GM18858 (cell line): ENCODE measurements around the gene NOP56.
A peak's percentile ranks its signal among the peaks of the same experiment; 100 is the strongest.

Source experiments
- ATAC-seq: cut with Tn5 transposase; IDR thresholded peaks from one replicate; pipeline ENCODE4 v1.9.1; 2021; ENCODE audit not compliant: unreplicated experiment

Gene NOP56, protein sequence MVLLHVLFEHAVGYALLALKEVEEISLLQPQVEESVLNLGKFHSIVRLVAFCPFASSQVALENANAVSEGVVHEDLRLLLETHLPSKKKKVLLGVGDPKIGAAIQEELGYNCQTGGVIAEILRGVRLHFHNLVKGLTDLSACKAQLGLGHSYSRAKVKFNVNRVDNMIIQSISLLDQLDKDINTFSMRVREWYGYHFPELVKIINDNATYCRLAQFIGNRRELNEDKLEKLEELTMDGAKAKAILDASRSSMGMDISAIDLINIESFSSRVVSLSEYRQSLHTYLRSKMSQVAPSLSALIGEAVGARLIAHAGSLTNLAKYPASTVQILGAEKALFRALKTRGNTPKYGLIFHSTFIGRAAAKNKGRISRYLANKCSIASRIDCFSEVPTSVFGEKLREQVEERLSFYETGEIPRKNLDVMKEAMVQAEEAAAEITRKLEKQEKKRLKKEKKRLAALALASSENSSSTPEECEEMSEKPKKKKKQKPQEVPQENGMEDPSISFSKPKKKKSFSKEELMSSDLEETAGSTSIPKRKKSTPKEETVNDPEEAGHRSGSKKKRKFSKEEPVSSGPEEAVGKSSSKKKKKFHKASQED

GRCh38 chr20:2651772-2652723 lies at the start of gene NOP56:
Gene NOP56, plus strand, starts transcription at chr20:2652632. Its CDS starts 29 bp downstream, at chr20:2652661.
- peak; percentile 61 for ATAC-seq

GRCh38 chr20:2602746-2603145 lies 49.7 kb upstream of the NOP56 start:
- no peak for ATAC-seq

DNA sequence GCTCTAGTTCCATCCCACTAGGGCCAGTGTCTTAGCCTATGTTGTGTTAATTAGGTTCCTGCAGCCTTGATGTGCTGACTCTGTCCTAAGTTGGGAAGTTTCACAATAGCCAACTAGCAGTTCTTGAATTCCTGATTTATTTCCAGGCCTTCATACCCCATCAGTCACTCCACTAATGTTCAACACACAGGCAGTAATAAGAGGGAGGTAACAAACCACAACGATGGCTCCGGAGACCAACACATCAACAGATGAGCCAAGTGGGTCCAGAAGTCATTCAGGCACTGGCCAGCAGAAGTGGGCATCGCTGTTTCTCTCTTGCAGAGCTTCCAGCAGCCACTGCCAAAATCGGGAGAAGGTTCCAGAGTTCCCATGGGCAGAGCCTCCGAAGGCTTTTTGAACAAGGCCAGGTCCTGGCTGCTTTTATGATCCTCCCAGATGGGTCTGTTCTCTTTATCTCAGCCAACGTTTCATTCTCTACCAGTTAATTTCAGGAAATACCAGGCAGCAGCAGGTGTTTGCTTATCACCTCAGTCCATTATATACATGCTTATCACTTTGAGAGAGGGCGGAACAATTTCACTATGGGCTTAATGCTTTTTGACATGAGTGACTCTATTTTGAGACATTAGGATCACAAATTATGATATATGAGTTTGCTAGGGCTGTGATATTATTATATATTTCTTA lies 48.5 kb upstream of the NOP56 start:
- no peak for ATAC-seq

DNA sequence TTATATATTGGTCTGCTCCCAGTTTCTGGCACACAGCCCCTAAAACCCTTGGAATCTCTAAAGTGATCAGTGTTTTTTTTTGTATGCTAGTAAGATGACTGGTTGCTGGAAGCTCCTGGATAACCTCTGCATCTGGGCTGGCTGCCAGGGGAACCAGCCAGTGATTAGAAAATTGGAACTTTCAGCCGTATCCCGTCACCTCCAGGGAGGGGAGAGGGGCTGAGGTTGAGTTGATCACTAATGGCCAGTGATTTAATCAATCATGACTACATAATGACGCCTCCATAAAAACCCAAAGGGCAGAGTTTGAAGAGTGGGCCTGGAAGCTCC lies 48.0 kb upstream of the NOP56 start:
- no peak for ATAC-seq

DNA sequence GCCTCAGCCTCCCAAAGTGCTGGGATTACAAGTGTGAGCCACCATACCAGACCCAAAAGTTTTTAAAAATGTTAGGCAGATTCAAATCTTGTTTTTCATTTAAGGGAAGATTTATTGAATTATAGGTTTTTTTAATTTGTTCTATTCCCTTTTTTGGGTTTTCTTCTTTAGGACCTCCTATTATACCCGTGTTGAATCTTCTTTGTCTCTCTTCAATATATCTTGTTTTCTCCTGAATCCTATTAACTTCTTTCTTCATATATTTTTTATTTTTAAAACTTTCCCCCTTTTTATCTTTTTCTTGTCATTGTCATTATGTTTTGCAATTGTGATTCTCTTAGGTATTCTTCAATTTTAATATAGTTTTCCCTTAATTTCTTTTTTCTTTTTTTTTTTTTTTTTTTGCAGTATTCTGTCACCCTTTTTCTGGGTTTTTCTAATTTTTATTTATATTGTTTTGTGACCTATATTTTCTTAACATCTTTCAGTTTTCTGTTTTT lies 45.9 kb upstream of the NOP56 start:
- no peak for ATAC-seq

DNA sequence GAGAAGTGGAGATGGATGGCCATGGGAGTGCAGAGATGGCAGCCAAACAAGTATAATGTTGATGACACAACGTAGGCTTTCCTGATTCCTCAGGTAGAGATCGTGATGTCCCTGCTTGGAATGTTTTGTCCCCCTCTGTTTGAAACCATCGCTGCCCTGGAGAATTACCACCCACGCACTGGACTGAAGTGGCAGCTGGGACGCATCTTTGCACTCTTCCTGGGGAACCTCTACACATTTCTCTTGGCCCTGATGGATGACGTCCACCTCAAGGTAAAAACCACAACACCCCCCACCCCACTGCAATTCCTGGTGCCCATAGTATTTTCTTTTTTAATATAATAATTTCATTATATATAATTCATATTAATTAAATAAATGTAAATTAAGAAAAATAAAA lies 42.1 kb upstream of the NOP56 start:
- ATAC-seq = no peak

GRCh38 chr20:2610941-2611720 lies 41.3 kb upstream of the NOP56 start:
- ATAC-seq = no peak

DNA sequence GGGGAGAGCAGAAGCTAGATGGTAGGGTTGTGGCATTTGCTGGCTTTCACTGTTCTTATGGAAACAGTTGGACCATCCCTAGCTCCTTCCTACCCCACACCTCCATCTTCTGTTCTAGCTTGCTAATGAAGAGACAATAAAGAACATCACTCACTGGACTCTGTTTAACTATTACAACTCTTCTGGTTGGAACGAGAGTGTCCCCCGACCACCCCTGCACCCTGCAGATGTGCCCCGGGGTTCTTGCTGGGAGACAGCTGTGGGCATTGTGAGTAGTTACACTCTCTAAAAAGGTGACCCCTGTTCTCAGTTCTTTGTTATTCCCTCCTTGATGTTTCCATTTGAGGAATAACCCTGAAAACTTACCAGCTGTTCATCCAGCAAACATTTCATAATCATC lies 40.4 kb upstream of the NOP56 start:
- ATAC-seq = no peak

GRCh38 chr20:2616634-2617033 lies 35.8 kb upstream of the NOP56 start:
- ATAC-seq = no peak

- ATAC-seq = no peak
Measured at GRCh38 chr20:2617099-2617714, 35.2 kb upstream of the NOP56 start.

DNA sequence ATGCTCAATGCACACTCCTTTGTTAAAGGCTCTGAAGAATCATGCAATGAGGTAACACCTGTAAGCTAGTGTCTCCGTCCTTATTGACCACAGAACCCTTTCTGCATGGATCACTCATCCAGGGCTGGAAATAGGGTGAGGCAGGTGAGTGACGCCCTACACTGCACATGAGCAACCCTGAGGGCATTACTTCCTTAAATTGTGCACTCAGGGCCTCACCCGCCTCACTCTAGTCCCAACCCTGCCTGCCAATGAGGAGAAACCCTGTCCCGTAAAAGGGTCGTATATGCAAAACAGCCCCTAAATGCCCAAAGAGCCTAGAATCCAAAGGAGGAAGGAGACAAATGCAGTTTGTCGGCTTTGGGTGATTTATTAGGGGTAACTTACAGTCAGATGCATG lies 33.6 kb upstream of the NOP56 start:
- ATAC-seq = no peak

DNA sequence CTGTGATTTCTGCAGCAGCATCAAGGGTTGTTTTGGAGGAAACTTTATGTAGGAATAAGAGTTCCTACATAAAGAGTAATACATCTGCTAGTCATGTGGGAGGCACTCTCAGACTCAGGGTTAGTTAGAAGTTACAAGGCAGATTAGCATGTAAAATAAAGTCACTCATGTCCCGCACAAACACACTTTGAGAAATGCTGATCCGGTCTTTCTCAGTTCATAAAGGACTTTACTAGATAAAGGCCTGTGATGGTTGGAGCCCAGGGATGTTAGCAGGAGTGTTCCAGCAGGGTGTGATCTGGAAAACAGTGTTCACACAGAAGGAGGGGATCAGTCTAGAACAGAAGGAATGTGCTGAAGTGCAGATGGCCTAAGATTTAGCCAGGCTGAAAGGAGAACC lies 33.1 kb upstream of the NOP56 start:
- ATAC-seq = no peak

DNA sequence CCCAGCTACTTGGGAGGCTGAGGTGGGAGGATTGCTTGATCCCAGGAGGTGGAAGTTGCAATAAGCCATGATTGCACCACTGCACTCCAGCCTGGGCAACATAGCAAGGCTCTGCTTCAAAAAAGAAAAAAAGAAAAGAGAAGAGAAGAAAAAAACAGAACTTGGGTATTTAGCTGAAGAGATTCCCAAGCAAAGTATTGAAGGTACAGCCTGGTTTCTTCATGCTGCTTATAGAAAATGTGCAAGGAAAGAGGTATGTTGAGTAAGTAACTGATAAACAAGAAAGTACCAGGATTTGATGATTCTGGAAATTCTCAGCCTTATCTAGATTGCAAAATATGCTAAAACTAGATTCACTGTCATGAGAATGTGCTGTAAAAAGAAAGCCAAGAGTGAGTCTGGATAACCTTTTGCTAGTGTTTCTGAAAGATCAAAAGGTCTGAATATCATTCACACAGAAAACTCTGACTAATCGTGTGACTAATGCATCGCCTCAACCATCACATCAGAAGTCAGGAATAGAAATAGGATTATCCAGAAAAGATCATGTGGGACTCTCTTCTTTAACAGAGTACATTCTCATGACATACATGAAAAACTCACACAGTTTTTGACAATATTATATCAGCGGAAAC lies 32.4 kb upstream of the NOP56 start:
- no peak for ATAC-seq

- no peak for ATAC-seq
Measured at GRCh38 chr20:2624190-2624589, 28.2 kb upstream of the NOP56 start.

- ATAC-seq = no peak
Measured at GRCh38 chr20:2625062-2625461, 27.4 kb upstream of the NOP56 start.

DNA sequence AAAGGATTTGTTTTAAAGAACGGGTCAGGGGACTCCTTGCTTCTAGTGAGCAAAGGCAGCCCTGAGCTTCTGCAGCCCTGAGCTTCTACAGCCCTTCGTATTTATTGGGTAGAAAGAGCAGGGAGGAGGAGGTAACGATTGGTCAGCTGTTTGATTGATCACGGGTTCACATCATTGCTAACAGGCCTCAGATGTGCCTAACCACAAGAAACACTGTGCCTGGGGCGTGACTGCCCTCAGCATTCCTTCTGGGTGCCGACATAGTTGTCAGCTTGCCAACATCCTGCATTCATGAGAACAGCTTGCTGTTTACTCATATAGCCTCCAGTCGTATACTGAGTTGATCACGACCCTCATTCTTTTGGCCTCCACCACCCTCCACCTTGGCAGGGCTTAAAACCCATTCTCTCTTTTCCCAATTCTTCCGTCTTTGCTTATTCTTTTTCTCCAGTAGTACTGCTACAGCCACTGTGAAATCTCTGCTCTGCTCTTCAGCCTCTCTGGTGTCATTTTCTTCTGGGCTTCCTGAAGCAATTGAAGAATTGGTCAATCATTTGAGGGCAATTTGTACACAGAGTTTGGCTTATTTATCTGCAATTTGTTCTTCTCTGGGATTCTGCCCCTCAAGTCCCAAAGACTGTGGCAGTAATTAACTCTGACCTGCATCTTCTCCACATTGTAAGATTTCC lies 25.4 kb upstream of the NOP56 start:
- no peak for ATAC-seq

- ATAC-seq = no peak
Measured at GRCh38 chr20:2631228-2631627, 21.2 kb upstream of the NOP56 start.

DNA sequence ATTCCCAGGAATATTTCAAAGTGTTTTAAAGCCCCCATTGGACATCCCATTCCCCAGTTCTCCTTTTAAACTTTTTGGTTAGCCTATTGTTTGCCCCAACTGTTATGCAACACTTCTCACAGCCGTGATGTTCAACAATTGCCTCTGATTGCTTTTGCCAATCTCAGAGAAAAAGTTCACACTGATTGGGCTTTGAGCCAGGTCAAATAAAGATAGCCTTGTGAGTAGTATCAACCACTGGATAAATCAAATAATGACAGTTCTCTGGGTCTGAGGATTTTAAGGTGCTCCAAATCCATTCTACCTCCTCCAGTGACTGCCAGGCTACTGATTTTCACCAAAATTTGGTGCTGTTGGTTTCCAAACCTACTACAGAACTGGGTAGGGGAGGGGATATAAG lies 19.1 kb upstream of the NOP56 start:
- ATAC-seq = no peak

DNA sequence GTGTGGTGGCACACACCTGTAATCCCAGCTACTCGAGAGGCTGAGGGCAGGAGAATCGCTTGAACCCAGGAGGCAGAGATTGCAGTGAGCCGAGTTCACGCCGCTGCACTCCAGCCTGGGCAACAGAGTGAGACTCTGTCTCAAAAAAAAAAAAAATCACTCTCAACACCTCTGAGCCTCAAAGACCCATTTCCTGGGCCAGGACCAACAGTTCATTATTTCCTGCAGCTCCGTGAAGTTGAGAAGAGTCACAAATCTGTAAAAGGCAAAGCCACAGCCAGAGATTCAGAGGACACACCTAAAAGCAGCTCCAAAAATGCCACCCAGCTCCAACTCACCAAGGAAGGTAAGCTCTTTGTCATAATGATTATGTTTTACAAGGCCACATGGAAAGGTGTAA lies 15.2 kb upstream of the NOP56 start:
- ATAC-seq = no peak
